H1 (cell line): ENCODE measurements around the gene VAPB. TPM values are rescaled to one million over a fixed set of nuclear protein-coding genes. Genes with fewer than 3 reads are reported as not detected.

ENCODE experiments used
- CTCF ChIA-PET: fragments of 300-600 bp; sonication (Branson Sonifier 250); formaldehyde crosslinking; loops from one replicate; lab custom pipeline; 2021; ENCODE audit not compliant: partially characterized antibody; lab: Charles Lee
- POLR2A ChIA-PET: fragments of 300-600 bp; sonication (Branson Sonifier 250); formaldehyde crosslinking; loops from one replicate; lab custom pipeline; 2021; ENCODE audit warnings: inconsistent platforms; ENCODE audit not compliant: partially characterized antibody; lab: Charles Lee
- DNase-seq, 2 experiments: peaks; one replicate each; pipeline versions ENCODE4 v3.0.0 to v3.0.0-alpha.2; 2010 to 2022; ENCODE audit warnings: low spot score in 2 of 2, low read depth in 1 of 2, mixed read lengths in 1 of 2
- FAIRE-seq: peaks from 2 replicates; lab custom pipeline; 2011; peaks lifted over from hg19 to GRCh38; lab: Jason Lieb, UNC
- H2AFZ ChIP-seq: 2 replicates; pipeline ENCODE4 v1.8.1; 2012; ENCODE audit warnings: low read length, inconsistent platforms
- H2AK5ac ChIP-seq: 2 replicates; pipeline ENCODE4 v1.6.1; 2013; ENCODE audit warnings: low read depth, low read length
- H2BK120ac ChIP-seq: replicated peaks from 2 replicates; pipeline ENCODE3; 2013; ENCODE audit warnings: low read depth, low read length, inconsistent platforms
- H2BK12ac ChIP-seq: 2 replicates; pipeline ENCODE4 v1.6.1; 2013; ENCODE audit warnings: low read depth, low read length
- H2BK15ac ChIP-seq: 2 replicates; pipeline ENCODE4 v1.6.1; 2013; ENCODE audit warnings: low read length
- H2BK20ac ChIP-seq: 2 replicates; pipeline ENCODE4 v1.6.1; 2013; ENCODE audit warnings: low read length
- H2BK5ac ChIP-seq: 2 replicates; pipeline ENCODE4 v1.6.1; 2013; ENCODE audit warnings: low read depth, low read length
- H3K14ac ChIP-seq: 2 replicates; pipeline ENCODE4 v1.6.1; 2013; ENCODE audit warnings: inconsistent platforms; ENCODE audit not compliant: insufficient read length
- H3K18ac ChIP-seq: 2 replicates; pipeline ENCODE4 v1.6.1; 2013; ENCODE audit warnings: low read length; ENCODE audit errors: extremely low read depth
- H3K23ac ChIP-seq: 2 replicates; pipeline ENCODE4 v1.6.1; 2013; ENCODE audit warnings: inconsistent platforms; ENCODE audit not compliant: insufficient read length
- H3K23me2 ChIP-seq: 2 replicates; pipeline ENCODE4 v1.6.1; 2013; ENCODE audit warnings: low read depth, low read length
- H3K27ac ChIP-seq: 2 replicates; pipeline ENCODE4 v1.6.1; 2011; ENCODE audit warnings: low read depth, low read length, inconsistent platforms
- H3K27me3 ChIP-seq, 4 experiments: replicated peaks in 1 of 4; 1 replicate in 1 of 4; 2 replicates in 3 of 4; pipeline versions ENCODE4 v1.6.1 to v1.8.1; 2011 to 2013; ENCODE audit warnings: low read length in 3 of 4, mild to moderate bottlenecking in 3 of 4, inconsistent platforms in 2 of 4, mixed read lengths in 2 of 4, moderate library complexity in 1 of 4; ENCODE audit not compliant: control insufficient read depth in 3 of 4, insufficient read depth in 3 of 4; ENCODE audit errors: extremely low read depth in 1 of 4
- H3K36me3 ChIP-seq, 4 experiments: 2 replicates each; pipeline versions ENCODE4 v1.6.1 to v1.8.1; 2011 to 2013; ENCODE audit warnings: mild to moderate bottlenecking in 4 of 4, low read length in 3 of 4, moderate library complexity in 2 of 4, control low read depth in 1 of 4, inconsistent platforms in 1 of 4; ENCODE audit not compliant: insufficient read depth in 4 of 4, control insufficient read depth in 2 of 4
- H3K4ac ChIP-seq: replicated peaks from 2 replicates; pipeline ENCODE3; 2013; ENCODE audit warnings: low read length, low read depth, mixed read lengths, inconsistent platforms; ENCODE audit not compliant: insufficient read length
- H3K4me1 ChIP-seq, 4 experiments: replicated peaks in 1 of 4; 1 replicate in 1 of 4; 2 replicates in 3 of 4; pipeline versions ENCODE4 v1.6.1 to v1.8.1; 2011 to 2013; ENCODE audit warnings: low read length in 3 of 4, inconsistent platforms in 2 of 4, mixed read lengths in 1 of 4; ENCODE audit not compliant: insufficient read depth in 4 of 4, control insufficient read depth in 3 of 4
- H3K4me2 ChIP-seq, 2 experiments: 2 replicates each; pipeline versions ENCODE4 v1.6.1 to v1.8.1; 2011 to 2013; ENCODE audit warnings: low read depth in 2 of 2, low read length in 2 of 2, control low read depth in 1 of 2, inconsistent platforms in 1 of 2, mild to moderate bottlenecking in 1 of 2; ENCODE audit not compliant: insufficient read depth in 1 of 2
- H3K4me3 ChIP-seq, 4 experiments: fragments of 200-600, 300-600 bp in 1 of 4; sonication (generic), shearing (Covaris generic), sonication (Bioruptor Twin) in 1 of 4; 2 replicates each; pipeline versions ENCODE4 v1.5.1 to v1.8.1; 2011 to 2016; ENCODE audit warnings: low read length in 4 of 4, low read depth in 3 of 4, control low read depth in 2 of 4, inconsistent platforms in 2 of 4, mild to moderate bottlenecking in 2 of 4, mixed read lengths in 1 of 4, moderate library complexity in 1 of 4; ENCODE audit not compliant: insufficient read depth in 2 of 4; ENCODE audit errors: extremely low read depth in 1 of 4
- H3K56ac ChIP-seq: replicated peaks from 2 replicates; pipeline ENCODE3; 2013; ENCODE audit warnings: low read depth, mild to moderate bottlenecking, mixed read lengths, low read length, inconsistent platforms; ENCODE audit not compliant: insufficient read length
- H3K79me1 ChIP-seq: 2 replicates; pipeline ENCODE4 v1.6.1; 2013; ENCODE audit warnings: low read depth, low read length, control low read depth
- H3K79me2 ChIP-seq, 2 experiments: 2 replicates each; pipeline versions ENCODE4 v1.6.1 to v1.8.1; 2012 to 2013; ENCODE audit warnings: low read length in 2 of 2, mild to moderate bottlenecking in 2 of 2, inconsistent platforms in 1 of 2; ENCODE audit not compliant: insufficient read depth in 2 of 2, control insufficient read depth in 1 of 2
- H3K9ac ChIP-seq, 4 experiments: replicated peaks in 1 of 4; 1 replicate in 1 of 4; 2 replicates in 3 of 4; pipeline versions ENCODE4 v1.6.1 to v1.8.1; 2011 to 2013; ENCODE audit warnings: low read depth in 3 of 4, low read length in 3 of 4, control low read depth in 2 of 4, mild to moderate bottlenecking in 2 of 4, moderate library complexity in 2 of 4, inconsistent platforms in 1 of 4; ENCODE audit errors: extremely low read depth in 1 of 4
- H3K9me3 ChIP-seq, 2 experiments: 2 replicates each; pipeline versions ENCODE4 v1.6.1 to v1.8.1; 2012 to 2013; ENCODE audit warnings: mild to moderate bottlenecking in 2 of 2, moderate library complexity in 2 of 2, control low read depth in 1 of 2, inconsistent platforms in 1 of 2, low read depth in 1 of 2, low read length in 1 of 2, mixed read lengths in 1 of 2; ENCODE audit not compliant: insufficient read depth in 2 of 2
- H4K20me1 ChIP-seq, 2 experiments: replicated peaks in 1 of 2; 2 replicates each; pipeline versions ENCODE3 to v1.8.1; 2011 to 2013; ENCODE audit warnings: inconsistent platforms in 2 of 2, low read length in 2 of 2, mild to moderate bottlenecking in 1 of 2; ENCODE audit not compliant: insufficient read depth in 2 of 2, control insufficient read depth in 1 of 2
- H4K5ac ChIP-seq: 2 replicates; pipeline ENCODE4 v1.6.1; 2013; ENCODE audit warnings: low read length, low read depth, mixed read lengths, inconsistent platforms; ENCODE audit not compliant: insufficient read length
- H4K8ac ChIP-seq: 2 replicates; pipeline ENCODE4 v1.8.0; 2013; ENCODE audit warnings: mild to moderate bottlenecking, moderate library complexity, low read length, inconsistent platforms; ENCODE audit not compliant: insufficient read depth; ENCODE audit errors: extremely low read depth
- H4K91ac ChIP-seq: replicated peaks from 2 replicates; pipeline ENCODE3; 2013; ENCODE audit warnings: low read length, mixed read lengths, inconsistent platforms; ENCODE audit not compliant: insufficient read length
- ASH2L ChIP-seq: fragments of 200-600, 300-600 bp; sonication (generic); IDR thresholded peaks from one replicate; pipeline ENCODE4 v1.7.1; 2017; ENCODE audit warnings: low read length
- CHD2 ChIP-seq: IDR thresholded peaks from 2 replicates; pipeline ENCODE4 v1.6.1; 2012; ENCODE audit warnings: low read length, improper control_type of control experiment
- CTBP2 ChIP-seq: IDR thresholded peaks from 2 replicates; pipeline ENCODE4 v1.7.0; 2011; ENCODE audit warnings: borderline replicate concordance, mild to moderate bottlenecking, moderate library complexity, mixed read lengths, low read length; ENCODE audit not compliant: insufficient read depth, insufficient read length
- EGR1 ChIP-seq: IDR thresholded peaks from 2 replicates; pipeline ENCODE4 v1.6.1; 2011; ENCODE audit warnings: low read depth, low read length, borderline replicate concordance
- EP300 ChIP-seq, 2 experiments: IDR thresholded peaks; 1 replicate in 1 of 2; 2 replicates in 1 of 2; pipeline ENCODE4 v1.6.1; 2011 to 2012; ENCODE audit warnings: low read depth in 2 of 2, low read length in 2 of 2, mild to moderate bottlenecking in 2 of 2, borderline replicate concordance in 1 of 2, inconsistent platforms in 1 of 2, moderate library complexity in 1 of 2
- RAD21 ChIP-seq, 2 experiments: IDR thresholded peaks in 1 of 2; conservative IDR thresholded peaks in 1 of 2; 2 replicates each; pipeline ENCODE4 v1.6.1; 2011; ENCODE audit warnings: low read depth in 2 of 2, low read length in 2 of 2, improper control_type of control experiment in 1 of 2, inconsistent platforms in 1 of 2, mild to moderate bottlenecking in 1 of 2, moderate library complexity in 1 of 2
- TCF12 ChIP-seq: IDR thresholded peaks from 2 replicates; pipeline ENCODE4 v1.6.1; 2011; ENCODE audit warnings: low read depth, mild to moderate bottlenecking, low read length
- TEAD4 ChIP-seq: IDR thresholded peaks from 2 replicates; pipeline ENCODE4 v1.6.1; 2012; ENCODE audit warnings: low read depth, low read length, inconsistent platforms, mixed read lengths
- WGBS, 2 experiments: shearing (Covaris generic) in 1 of 2; methylation state at CpG; one replicate each; pipeline versions ENCODE4 v1.1.6 to v1.1.7; 2013 to 2015; ENCODE audit warnings: low lambda C conversion rate in 2 of 2, mixed read lengths in 2 of 2, inconsistent platforms in 1 of 2, low coverage in 1 of 2, missing lambda C conversion rate in 1 of 2; ENCODE audit not compliant: insufficient replicate concordance in 2 of 2, insufficient coverage in 1 of 2, insufficient read length in 1 of 2; ENCODE audit errors: extremely low coverage in 1 of 2, missing lambda C conversion rate in 1 of 2; 5-methylcytosine and 5-hydroxymethylcytosine counted together
- polyA plus RNA-seq, 7 experiments: library from polyadenylated mRNA; depleted of rRNA in 3 of 7; stranded (reverse) in 5 of 7; unstranded in 2 of 7; fragments of >200 nt in 5 of 7; fragments of 200-250 nt in 2 of 7; gene quantifications; 1 replicate in 5 of 7; 2 replicates in 1 of 7; 4 replicates in 1 of 7; pipeline versions ENCODE4 v1.2.1 to v1.2.3, GENCODE V29; 2011 to 2013; ENCODE audit warnings: missing spikeins in 2 of 7, mixed read lengths in 2 of 7
- total RNA-seq: library from RNA; stranded (reverse); fragmentation: NEBNext Ultra II Directional; extraction: Animal tissue kit (Norgen Biotek cat#: 25700); gene quantifications from 2 replicates; pipeline ENCODE4 v1.2.1, GENCODE V29; 2021
- TF ChIP-seq, protein P1 (sequence below): IDR thresholded peaks from 2 replicates; pipeline ENCODE4 v1.6.1; 2012; ENCODE audit warnings: inconsistent platforms
- TF ChIP-seq, protein P2 (sequence below): IDR thresholded peaks from 2 replicates; pipeline ENCODE4 v1.6.1; 2011; ENCODE audit warnings: low read depth, mild to moderate bottlenecking, low read length; ENCODE audit not compliant: insufficient read depth

The VAPB gene
- total and polyA plus RNA-seq, 2 of the 8 experiments (the other 6 are each of a cell fraction or from before 2014, with no cell fraction given) = 24.4 to 62.8 TPM

DNA sequence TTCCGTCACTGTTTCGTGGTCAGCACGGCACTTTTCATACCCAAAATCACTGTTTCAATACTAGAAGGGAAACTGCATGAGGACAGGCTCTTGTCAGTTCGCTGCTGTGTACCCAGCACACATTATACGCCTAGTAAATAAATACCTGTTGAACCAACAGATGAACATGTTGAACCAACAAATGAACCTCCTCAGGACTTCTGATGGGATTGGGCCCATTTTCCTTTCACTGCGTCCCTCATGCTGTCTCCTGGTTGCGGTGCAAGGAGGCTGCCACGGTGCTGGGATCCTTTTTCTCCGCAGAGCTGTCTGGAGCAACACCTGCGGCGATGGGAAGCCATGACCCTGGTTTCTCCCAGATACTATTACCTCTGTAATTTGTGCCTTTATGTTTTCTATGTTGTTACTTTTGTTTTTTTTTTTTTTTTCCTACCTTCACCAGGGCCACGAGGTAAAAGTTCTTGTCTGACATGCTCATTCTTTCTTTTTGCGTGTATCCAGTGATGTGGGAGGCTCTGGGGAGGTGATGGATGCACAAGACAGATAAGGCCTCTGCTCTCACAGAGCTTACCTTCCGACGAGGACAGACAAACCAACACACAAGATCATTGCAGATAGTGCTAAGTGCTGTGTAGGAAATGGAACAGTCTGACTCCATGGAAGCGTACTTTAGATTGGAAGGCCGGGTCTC, 1.1 kb downstream of the VAPB start:
- H3K18ac ChIP-seq = no peak overlapping the region
- POLR2A ChIA-PET = interaction anchor here (0.5 to 2.0 kb wide), 4 partner anchors 14 to 295 kb away, joined by 3 to 12 read pairs (median 3); no protein-coding TSS in a partner anchor
- no peak for FAIRE-seq
- H4K5ac ChIP-seq = no peak overlapping the region
- peak overlapping the region; percentile 9 to 85 (median 51) for H3K9ac ChIP-seq
- DNase-seq = no peak
- H3K79me1 ChIP-seq = peaks cover 6% of the 10 kb centered on the region
- H4K8ac ChIP-seq = no peak overlapping the region
- H4K91ac ChIP-seq = no peak overlapping the region
- peak overlapping the region; percentile 55 to 79 (median 68) for H3K4me3 ChIP-seq
- H3K36me3 ChIP-seq = peaks cover 0 to 4% (median 2%) of the 10 kb centered on the region in 4 experiments; a peak in 2 of 8 replicates
- peaks cover 5 to 9% (median 6%) of the 10 kb centered on the region in 4 experiments; a peak in 6 of 7 replicates for H3K4me1 ChIP-seq
- CTCF ChIA-PET = interaction anchor here (1.4 kb wide), 1 partner anchor 143 kb away, joined by 5 read pairs; no protein-coding TSS in a partner anchor
- H3K4me2 ChIP-seq = peak overlapping the region; percentile 75 to 96
- no peak overlapping the region; the same call in 1 of the 2 replicates for H2BK12ac ChIP-seq
- no peak overlapping the region for H3K56ac ChIP-seq
- H3K14ac ChIP-seq = no peak overlapping the region
- no peak overlapping the region for H2BK15ac ChIP-seq
- H2BK120ac ChIP-seq = no peak overlapping the region
- H2BK20ac ChIP-seq = no peak overlapping the region
- H3K27me3 ChIP-seq = no peaks in the 10 kb centered on the region
- H3K9me3 ChIP-seq = no peaks in the 10 kb centered on the region
- peaks cover 24 to 54% of the 10 kb centered on the region in 2 experiments for H3K79me2 ChIP-seq
- no peak overlapping the region for H2AK5ac ChIP-seq
- H3K23ac ChIP-seq = no peak overlapping the region
- H3K23me2 ChIP-seq = peaks cover 4% of the 10 kb centered on the region
- H4K20me1 ChIP-seq = peaks cover 1 to 7% of the 10 kb centered on the region in 2 experiments
- H2BK5ac ChIP-seq = no peak overlapping the region
- H3K27ac ChIP-seq = no peak overlapping the region
- H3K4ac ChIP-seq = no peak overlapping the region
- WGBS, 2 experiments = 84% methylated on average over 17 of the region's 17 CpGs; no CpG with 5 or more reads in 1 of the 2 experiments
- H2AFZ ChIP-seq = 0 out of 2 replicates have a peak overlapping the region, but pooled peaks have one; percentile 14
- TF ChIP-seq RAD21 (IDR thresholded peaks at IDR 0.05 in 1 of 2, conservative IDR thresholded peaks at IDR 0.05 in 1 of 2; ENCODE audit: low read depth in 2 of 2, low read length in 2 of 2) = no peak
- TF ChIP-seq TEAD4 = no peak
- no peak for TF ChIP-seq CHD2
- TF ChIP-seq CTBP2 = no peak
- TF ChIP-seq EP300 (IDR thresholded peaks at IDR 0.05; ENCODE audit: borderline replicate concordance in 1 of 2, low read depth in 2 of 2, low read length in 2 of 2) = no peak
- no peak for TF ChIP-seq ASH2L
- no peak for TF ChIP-seq EGR1
- TF ChIP-seq, protein P1, sequence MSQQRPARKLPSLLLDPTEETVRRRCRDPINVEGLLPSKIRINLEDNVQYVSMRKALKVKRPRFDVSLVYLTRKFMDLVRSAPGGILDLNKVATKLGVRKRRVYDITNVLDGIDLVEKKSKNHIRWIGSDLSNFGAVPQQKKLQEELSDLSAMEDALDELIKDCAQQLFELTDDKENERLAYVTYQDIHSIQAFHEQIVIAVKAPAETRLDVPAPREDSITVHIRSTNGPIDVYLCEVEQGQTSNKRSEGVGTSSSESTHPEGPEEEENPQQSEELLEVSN = no peak
- no peak for TF ChIP-seq TCF12
- TF ChIP-seq, protein P2, sequence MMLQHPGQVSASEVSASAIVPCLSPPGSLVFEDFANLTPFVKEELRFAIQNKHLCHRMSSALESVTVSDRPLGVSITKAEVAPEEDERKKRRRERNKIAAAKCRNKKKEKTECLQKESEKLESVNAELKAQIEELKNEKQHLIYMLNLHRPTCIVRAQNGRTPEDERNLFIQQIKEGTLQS = no peak
